ENCODE data around the gene DDAH2.

GRCh38 chr6:31770860-31771259, 41.8 kb upstream of the DDAH2 start:
- TF ChIP-seq CTCF (IDR thresholded peaks at IDR 0.05) (no peak), POLR2AphosphoS5 (IDR thresholded peaks at IDR 0.05; ENCODE audit: insufficient read depth in 1 of 2, low read depth in 1 of 2) (no peak)

Data from vagina (tissue), 2 donors.